Amniotic epithelial cell (primary cell): ENCODE data around the gene PIP4K2C.

ENCODE experiments used
- DNase-seq: peaks from one replicate; pipeline ENCODE4 v3.0.0-alpha.2; 2010; ENCODE audit warnings: low read depth

PIP4K2C gene

GRCh38 chr12:57621497-57622292, 30.7 kb downstream of the PIP4K2C start:
- DNase-seq: no peak

- no peak for DNase-seq
Measured at GRCh38 chr12:57622293-57623245, 31.6 kb downstream of the PIP4K2C start.

GRCh38 chr12:57623385-57623784, 32.4 kb downstream of the PIP4K2C start:
- DNase-seq: no peak

- no peak for DNase-seq
Measured at GRCh38 chr12:57623811-57624390, 32.9 kb downstream of the PIP4K2C start.

GRCh38 chr12:57624441-57625220, 33.6 kb downstream of the PIP4K2C start:
- no peak for DNase-seq

GRCh38 chr12:57625261-57626032, 34.5 kb downstream of the PIP4K2C start:
- DNase-seq: no peak

- no peak for DNase-seq
Measured at GRCh38 chr12:57626111-57626920, 35.3 kb downstream of the PIP4K2C start.

- no peak for DNase-seq
Measured at GRCh38 chr12:57626921-57627445, 36.0 kb downstream of the PIP4K2C start.

GRCh38 chr12:57627501-57628279, 36.7 kb downstream of the PIP4K2C start:
- no peak for DNase-seq

- DNase-seq: no peak
Measured at GRCh38 chr12:57628280-57629191, 37.5 kb downstream of the PIP4K2C start.

GRCh38 chr12:57629897-57630471, 39.0 kb downstream of the PIP4K2C start:
- no peak for DNase-seq

- DNase-seq: no peak
Measured at GRCh38 chr12:57630891-57631433, 40.0 kb downstream of the PIP4K2C start.

GRCh38 chr12:57631566-57632072, 40.6 kb downstream of the PIP4K2C start:
- DNase-seq: no peak

- DNase-seq: no peak
Measured at GRCh38 chr12:57632073-57632957, 41.3 kb downstream of the PIP4K2C start.

GRCh38 chr12:57632958-57633840, 42.2 kb downstream of the PIP4K2C start, which contains the start of gene B4GALNT1:
Gene B4GALNT1 (minus strand): TSS chr12:57633201. CDS start chr12:57632132, 1,069 bp downstream.
- peak; percentile 28 for DNase-seq
